Posterior vena cava (tissue), 2 donors: ENCODE data around the gene LRP1B. TPM values are rescaled to one million over a fixed set of nuclear protein-coding genes. Genes with fewer than 3 reads are reported as not detected.

ENCODE experiments used
- DNase-seq: peaks from one replicate; pipeline ENCODE4 v3.0.0-alpha.2; 2020; ENCODE audit warnings: low spot score
- intact Hi-C, 2 donors: fragments of 100-400 bp; cut with DNase I; formaldehyde crosslinking; loops; one replicate each; pipeline versions ENCODE4 v1.14.1 to v1.14.2; 2022 to 2023
- total RNA-seq, 2 donors: library from RNA; stranded (reverse); fragmentation: NEBNext Ultra II Directional; extraction: Animal tissue kit (Norgen Biotek cat#: 25700); gene quantifications; one replicate each; pipeline ENCODE4 v1.2.1, GENCODE V29; 2021
- donor health status: DM: yes; HTN: yes; CAD: no.
- donor health status: DM: yes; HTN: yes; CAD: no.

The LRP1B gene
- total RNA-seq, 2 donors from 2014 or later = 0.46 to 0.48 TPM

DNA sequence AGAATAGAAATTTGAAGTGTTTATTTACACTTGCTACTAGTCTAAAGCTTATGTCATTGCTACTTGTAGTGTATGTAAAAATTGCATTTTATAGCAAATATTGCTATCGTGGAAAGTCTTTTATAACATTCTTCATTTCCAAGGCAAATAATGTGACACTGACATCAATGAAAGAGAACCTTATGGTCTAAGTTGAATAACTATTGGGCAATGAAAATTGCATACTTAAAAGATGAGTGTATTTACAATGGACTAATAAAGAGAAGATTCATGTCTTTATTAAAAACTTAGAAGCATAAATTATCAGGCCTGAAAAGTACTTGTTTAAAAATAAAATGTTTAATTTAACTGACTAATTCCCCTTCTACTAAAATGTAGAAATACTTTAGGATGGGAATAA, 82.2 kb downstream of the LRP1B start:
- DNase-seq = no peak
- intact Hi-C loops = loop anchor here in 1 of 2 donors (10.0 kb wide), 1 partner anchor 1496 kb away; no protein-coding TSS in a partner anchor

DNA sequence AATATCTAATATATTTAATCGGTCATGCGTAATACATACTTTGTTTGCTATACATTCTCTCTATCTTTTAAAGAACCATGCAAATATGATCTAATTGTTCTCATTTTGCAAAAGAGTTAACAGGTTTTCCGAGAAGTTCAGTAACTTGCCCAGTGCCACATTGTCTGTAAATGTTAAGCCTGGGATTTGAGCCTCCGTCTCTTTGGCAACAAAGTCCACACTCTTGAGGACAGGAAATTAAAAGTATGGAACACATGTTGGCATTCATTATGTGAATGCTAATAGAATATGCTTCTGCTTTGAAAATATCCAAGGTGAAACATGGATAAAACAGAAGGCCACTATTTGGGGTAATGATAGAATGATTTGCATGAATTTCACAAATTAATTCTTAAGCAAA, 85.2 kb downstream of the LRP1B start:
- intact Hi-C loops = loop anchor here in 1 of 2 donors (10.0 kb wide), 1 partner anchor 1499 kb away; no protein-coding TSS in a partner anchor
- no peak for DNase-seq

DNA sequence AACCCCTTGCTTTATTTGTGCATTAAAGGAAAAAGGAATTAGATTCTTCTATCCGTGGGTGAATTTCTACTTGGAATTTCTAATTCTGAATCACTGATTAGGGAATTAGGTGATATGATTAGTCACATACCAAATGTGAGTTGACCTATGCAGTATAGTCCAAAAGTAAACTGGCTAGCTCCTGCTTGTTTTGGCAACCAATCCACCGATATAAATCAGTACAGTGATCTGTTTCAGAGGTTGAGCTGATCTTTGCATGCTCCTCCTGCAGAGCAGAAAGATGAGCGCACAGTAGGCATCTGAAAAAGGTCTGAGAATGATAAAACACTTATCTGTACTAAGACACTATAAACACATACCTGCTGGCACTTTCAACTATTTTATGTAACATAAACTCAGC, 86.6 kb downstream of the LRP1B start:
- no peak for DNase-seq
- intact Hi-C loops = loop anchor here in 1 of 2 donors (10.0 kb wide), 1 partner anchor 1501 kb away; no protein-coding TSS in a partner anchor

DNA sequence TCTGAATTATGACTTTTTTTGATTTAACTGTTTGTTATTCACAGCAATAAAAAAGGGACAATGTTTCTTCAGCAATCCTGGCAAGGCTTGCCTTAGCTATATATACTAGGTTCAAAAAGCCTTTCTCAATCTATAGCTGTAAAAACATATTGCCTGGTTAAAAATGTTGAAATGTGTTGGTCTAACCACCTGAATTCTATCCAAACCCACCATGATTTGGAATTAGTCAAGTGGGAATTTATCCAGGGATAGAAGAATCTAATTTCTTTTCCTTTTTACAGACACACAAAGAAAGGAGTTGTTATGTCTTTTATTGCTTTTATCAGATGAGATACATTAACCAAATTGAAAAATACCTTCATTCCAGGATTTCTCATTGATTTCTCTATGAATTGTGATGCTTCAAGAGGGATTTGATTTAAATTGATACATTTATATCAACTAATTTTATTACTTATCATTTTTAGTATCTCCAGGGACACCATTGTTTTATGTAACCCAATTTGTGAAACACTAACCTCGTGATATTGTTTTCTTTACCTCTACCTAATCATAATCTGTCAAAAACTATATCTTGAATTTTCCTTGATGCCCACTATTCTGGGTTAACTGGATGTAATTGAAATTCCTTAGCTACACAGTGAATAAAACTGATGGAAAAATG, 88.1 kb downstream of the LRP1B start:
- intact Hi-C loops = loop anchor here in 1 of 2 donors (10.0 kb wide), 1 partner anchor 1502 kb away; no protein-coding TSS in a partner anchor
- no peak for DNase-seq

DNA sequence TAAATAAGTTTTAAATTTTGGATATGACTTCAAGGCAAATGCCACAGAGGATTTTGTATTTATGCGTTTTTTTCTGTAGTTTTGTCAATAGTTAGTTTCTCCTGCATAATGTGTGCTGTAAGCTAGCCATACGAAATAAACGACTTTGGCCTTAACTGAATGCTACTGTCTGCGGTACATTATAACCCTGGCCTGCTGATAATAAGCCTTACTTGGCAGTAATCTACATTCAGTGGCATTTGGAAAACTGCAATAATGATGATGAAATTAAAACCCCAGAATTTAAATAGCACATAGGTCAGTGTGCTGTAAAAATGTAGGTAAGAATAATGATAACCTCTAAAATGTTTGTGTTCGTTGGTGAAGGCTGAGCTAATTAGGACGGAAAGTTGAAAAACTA, 88.8 kb downstream of the LRP1B start:
- DNase-seq = no peak
- intact Hi-C loops = loop anchor here in 1 of 2 donors (10.0 kb wide), 1 partner anchor 1503 kb away; no protein-coding TSS in a partner anchor

DNA sequence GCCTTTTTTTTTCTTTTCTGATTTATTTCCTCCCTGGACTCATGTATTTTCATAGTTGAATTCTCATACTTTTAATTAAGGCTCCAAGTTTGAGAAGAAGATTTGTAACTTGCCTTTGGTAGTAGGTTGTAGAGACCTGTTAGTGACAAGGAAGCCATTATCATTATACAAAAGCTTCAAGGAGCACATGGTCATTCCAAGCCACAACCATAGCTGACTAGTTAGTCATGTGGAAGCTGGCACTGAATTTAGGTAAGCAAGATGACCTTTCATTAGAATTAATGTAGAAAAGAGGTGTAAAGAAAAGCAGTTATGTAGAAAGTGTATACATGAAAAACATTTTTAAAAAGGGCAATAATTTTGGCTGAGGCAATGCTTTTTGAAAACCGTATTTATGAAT, 89.7 kb downstream of the LRP1B start:
- DNase-seq = no peak
- intact Hi-C loops = loop anchor here in 1 of 2 donors (10.0 kb wide), 1 partner anchor 1504 kb away; no protein-coding TSS in a partner anchor

DNA sequence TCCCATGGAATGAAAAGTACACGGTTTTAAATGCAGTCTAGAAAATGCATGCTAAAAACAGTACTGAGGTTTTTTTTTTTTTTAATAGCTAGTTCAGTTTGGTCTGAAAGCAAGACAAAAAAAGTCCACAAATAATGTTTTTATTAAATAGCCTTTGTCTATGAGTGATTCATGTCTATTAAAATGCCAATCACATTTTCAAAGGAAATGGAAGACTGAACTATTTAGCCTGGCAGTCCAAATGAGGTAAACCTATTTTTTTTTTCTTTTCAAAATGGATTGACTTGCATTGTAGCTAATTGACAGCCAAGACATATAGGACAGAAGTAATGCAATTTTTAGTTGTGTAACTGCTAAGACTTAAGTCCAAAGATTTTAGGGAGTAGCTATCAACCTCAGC, 90.3 kb downstream of the LRP1B start:
- no peak for DNase-seq
- intact Hi-C loops = loop anchor here in 1 of 2 donors (10.0 kb wide), 1 partner anchor 1504 kb away; no protein-coding TSS in a partner anchor

DNA sequence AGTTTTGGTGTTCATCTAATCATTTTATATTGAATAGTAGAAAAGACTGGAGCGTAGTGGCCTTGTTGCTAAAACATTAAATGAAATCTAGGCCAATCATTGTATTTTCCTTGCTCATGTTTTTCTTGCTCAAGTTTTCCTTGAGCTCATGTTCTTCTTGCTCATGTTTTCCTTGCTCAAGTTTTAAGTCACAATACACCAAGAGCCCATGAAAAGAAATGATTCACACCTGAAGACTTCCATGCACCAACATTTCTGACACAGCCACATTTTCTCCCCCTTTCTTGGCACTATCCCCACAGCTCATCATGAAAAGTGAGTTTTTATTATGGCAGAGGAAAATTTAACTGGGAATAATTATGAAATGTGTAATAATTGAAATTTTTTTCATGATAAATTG, 92.0 kb downstream of the LRP1B start:
- no peak for DNase-seq
- intact Hi-C loops = no loop called here

DNA sequence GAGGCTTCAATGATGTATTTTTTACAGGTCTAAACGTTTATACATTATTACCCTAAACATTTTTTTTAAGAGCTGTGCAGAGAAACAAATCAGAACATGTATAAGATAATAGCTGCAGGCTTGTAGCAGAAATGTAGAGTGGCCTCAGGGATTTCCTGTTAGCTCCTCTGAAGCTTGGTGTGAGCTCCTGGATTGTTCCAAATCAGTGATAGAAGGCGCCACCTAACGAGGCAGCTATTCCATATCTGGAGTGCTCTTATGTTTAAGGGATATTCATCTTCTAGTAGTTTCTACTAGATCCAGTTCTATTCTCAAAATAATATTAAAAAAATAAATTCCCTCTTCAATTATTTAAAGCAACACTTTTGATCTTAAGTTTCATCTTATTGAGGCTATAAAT, 93.1 kb downstream of the LRP1B start:
- intact Hi-C loops = no loop called here
- no peak for DNase-seq

DNA sequence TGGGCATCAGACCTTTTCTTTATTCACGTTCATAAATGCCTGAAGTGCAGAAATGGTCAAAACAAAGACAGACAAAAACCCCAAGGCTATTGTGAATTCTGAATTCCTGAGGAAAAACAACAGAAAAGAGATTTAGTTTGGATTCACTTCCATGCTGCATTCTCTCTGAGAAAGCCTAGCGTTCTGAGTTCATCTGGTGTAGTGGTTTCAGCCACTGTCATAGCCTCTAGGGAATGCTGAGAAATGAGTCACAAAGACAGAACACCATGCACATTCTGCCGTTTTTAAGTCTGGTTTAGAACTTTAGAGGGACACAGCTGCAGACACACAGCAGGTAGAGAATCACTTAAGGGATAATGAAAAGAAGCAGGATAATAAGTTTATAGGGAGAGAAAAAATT, 93.8 kb downstream of the LRP1B start:
- DNase-seq = no peak
- intact Hi-C loops = no loop called here

DNA sequence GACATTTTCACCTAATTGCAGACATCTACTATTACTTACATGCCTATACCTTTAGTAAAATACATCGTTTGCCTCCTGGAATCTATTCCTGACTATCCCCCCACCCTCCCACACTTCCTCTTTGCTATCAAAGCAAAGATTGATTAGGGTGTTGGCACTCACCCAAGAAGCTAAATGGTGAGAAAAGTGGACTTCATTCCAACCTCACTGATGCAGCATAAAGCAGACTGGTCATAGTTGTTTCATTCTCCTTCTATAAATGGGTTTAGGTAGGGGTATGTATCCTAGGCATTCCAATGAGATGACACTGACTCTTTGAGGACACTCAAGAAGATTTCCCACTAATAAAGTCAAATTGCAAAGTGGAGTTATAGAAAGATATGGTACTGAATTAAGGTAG, 97.4 kb downstream of the LRP1B start:
- intact Hi-C loops = no loop called here
- DNase-seq = no peak

DNA sequence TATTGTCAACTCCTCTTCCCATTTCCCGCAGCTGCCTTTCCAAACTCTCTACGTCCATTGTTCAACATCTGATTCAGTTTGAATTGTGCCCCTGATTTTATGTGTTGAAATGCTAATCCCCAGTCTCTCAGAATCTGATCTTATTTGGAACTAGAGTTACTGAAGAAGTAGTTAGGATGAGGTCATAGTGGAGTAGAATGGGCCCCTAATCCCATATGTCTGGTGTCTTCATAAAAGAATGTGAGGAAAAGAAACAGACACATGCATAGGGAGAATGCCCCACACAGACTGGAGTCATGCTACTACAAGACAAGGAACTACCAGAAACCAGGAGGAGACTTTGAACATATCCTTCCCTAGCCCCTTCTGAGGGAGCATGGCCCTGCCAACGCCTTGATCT, 99.2 kb downstream of the LRP1B start:
- no peak for DNase-seq
- intact Hi-C loops = no loop called here

DNA sequence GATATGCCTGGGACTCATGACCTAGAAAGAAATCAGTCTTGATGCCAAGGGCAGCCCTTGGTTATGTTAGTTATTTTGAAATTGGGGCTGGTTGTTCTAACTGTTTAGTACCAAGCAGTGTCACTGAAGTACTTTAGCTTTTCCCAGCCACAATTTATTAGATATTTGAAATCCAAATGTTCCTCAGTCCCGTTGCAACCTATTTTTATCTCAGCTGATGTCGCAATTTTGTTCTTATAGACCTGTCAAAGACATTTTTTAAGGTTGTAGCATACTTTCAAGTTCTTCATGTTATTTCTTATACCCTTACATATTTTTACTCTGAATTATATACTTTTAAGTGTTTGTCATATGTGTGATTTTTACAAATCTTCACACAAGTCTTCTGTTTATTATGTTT, 100.1 kb downstream of the LRP1B start:
- intact Hi-C loops = no loop called here
- DNase-seq = no peak

DNA sequence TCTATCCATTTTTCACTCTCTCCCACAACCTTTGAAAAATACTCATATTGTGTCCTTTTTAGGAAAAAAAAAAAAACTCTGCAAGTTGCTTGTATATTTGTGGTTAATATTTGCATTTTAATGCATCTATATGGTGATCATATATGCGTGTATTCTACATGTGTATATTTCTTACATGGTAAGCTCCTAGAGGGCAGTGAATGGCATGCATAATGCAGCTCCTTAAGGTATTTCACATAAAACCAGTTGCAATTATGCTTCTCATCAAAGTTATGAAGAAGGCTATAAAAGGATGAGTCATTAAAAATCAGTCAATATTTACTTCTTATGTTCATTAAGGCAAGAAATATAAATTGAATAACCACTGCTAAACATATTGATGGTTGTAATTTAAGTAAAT, 100.8 kb downstream of the LRP1B start:
- DNase-seq = no peak
- intact Hi-C loops = no loop called here

DNA sequence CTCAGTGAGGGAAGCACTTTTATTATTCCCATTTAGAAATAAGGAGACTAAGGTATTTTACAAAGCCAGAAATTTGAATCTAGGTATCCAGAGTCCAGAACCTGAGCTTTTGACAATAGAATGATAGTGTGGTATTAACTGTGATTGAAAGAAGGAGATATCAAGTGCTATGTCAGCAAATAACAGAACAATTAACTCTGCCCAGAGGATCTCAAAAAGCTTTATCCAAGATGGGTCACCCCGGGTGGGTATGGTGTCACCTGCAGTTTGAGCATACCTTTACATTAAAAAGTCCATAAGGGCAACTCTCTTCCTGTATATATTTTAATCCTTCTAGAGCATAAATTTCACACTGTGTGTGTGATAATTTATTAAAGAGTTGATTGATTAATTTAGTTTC, 105.4 kb downstream of the LRP1B start:
- DNase-seq = no peak
- intact Hi-C loops = no loop called here

DNA sequence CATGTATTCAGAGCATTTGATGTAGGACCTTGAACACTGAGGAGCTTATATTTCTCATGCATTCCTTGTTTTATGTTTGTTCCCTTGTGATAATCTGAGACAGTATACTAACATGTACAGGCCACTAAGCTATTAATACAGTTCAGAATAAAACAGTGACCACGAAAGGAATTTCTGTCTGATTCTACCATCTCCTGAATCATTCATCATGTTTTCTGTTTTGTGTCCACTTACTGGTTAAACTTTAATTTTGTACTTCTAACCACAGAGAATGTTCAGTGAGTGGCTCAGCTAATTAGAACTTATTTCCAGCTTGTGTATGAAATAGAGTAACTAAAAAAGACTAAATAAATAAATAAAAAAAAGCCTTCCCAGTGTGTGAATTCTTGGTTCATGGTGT, 110.4 kb downstream of the LRP1B start:
- intact Hi-C loops = no loop called here
- no peak for DNase-seq

DNA sequence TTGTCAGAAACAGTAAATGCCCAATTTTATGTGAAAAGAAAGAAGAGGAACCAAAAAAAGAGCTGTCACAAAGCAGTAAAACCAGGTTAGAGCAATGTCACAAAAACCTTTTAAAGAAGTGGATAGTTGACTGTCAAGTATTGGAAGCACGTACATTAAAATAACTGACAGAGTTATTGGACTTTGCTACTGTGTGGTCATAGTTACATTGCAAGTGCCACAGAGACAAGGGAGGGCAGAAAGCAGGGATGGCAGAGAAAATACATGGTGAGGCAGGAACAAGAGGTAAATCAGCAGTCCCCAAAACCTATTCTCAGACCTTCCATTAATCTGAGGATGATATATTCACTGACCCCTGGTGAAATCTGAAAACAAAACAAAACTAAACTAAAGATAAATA, 116.3 kb downstream of the LRP1B start:
- DNase-seq = no peak
- intact Hi-C loops = no loop called here

DNA sequence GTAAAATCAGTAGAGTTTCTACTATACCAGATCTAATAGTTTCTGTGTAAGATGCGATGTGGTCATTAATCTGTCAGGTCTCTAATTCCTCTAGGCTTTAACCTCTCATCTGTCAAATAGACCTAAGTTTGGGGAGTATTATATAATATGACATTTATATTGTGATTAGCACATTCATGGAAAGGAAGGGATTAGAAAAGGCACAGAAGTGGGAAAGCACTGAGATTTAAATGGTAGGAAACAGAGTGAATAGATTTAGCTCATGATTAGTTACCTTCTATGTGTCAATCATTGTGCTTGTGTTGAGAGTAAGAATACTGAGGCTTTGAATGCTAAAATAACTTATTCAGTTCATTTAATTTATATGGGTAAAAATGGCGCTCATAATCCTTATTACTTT, 118.0 kb downstream of the LRP1B start:
- no peak for DNase-seq
- intact Hi-C loops = no loop called here

DNA sequence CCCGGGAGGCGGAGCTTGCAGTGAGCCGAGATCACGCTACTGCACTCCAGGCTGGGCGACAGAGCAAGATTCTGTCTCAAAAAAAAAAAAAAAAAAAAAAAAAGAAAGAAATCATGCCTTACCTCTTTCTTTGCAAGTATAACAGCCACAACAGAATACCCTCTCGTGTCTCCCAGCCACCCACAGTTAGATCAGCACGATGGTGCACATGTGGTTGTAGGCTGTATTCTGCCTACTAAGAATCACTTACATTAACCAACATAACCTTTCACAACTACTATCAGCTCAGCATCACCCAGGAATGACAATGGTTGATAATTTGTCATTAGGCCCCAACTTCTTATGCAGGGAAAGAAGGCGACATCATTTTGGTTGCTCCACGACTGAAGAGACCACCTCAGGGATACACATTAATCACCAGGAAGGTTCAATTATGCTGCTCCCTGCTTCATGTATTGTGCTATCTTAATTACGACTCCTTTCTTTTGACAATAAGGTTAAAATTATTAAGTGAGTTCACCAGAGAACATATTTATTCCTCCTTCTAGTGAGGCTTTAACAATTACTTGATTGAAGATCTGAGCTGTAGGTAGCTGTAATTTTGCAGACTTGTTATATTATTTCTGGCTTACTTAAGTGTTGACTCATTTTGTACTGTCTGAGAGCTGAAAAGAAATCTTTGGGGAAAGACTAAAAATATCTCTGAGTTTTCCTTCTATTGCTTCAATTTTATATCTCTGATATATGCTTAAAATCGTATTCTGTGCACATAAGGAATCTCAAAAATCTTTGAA, 120.1 kb downstream of the LRP1B start:
- intact Hi-C loops = no loop called here

DNA sequence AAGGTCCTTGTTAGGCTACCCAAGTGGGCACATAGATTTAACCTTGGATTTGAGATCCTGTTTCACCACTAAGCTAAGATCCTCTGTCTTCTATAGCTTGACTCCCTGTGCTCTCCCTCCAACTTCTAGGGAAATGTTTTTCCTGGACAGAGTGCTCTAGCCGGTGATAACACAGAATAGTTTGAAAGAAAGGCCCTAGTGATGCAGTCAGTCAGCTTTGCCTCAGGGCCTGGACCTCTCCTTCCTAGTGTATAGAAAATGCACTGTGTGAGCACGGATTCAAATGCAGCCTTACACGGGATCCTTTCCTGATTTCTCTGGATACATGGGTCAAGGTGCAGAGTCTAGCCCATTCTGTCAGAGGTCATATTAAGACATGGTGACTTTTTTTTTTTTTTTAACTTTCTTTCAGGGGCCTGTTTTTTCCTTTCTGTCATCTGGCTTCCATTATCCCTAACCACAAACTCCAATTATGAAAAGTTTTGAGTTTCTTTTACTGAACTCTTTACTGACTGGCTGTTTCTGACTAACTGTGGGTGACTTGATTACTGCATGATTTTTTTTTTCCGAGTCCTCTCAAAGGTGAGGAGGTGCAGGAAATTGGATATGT, 122.6 kb downstream of the LRP1B start:
- intact Hi-C loops = no loop called here
- no peak for DNase-seq

More for the DNA sequence above, 120.1 kb downstream of the LRP1B start:
- no peak for DNase-seq
